ENCODE results near the gene ST6GALNAC2.

- TF ChIP-seq, protein P1, sequence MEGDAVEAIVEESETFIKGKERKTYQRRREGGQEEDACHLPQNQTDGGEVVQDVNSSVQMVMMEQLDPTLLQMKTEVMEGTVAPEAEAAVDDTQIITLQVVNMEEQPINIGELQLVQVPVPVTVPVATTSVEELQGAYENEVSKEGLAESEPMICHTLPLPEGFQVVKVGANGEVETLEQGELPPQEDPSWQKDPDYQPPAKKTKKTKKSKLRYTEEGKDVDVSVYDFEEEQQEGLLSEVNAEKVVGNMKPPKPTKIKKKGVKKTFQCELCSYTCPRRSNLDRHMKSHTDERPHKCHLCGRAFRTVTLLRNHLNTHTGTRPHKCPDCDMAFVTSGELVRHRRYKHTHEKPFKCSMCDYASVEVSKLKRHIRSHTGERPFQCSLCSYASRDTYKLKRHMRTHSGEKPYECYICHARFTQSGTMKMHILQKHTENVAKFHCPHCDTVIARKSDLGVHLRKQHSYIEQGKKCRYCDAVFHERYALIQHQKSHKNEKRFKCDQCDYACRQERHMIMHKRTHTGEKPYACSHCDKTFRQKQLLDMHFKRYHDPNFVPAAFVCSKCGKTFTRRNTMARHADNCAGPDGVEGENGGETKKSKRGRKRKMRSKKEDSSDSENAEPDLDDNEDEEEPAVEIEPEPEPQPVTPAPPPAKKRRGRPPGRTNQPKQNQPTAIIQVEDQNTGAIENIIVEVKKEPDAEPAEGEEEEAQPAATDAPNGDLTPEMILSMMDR (IDR thresholded peaks at IDR 0.05): no peak
- TF ChIP-seq POLR2A (IDR thresholded peaks at IDR 0.05; ENCODE audit: low read depth) (no peak), POLR2AphosphoS5 (IDR thresholded peaks at IDR 0.05) (no peak), EP300 (IDR thresholded peaks at IDR 0.05) (no peak)
Measured at GRCh38 chr17:76578376-76578775, 7.3 kb downstream of the ST6GALNAC2 start.

Data from esophagus muscularis mucosa (tissue), 4 donors.